HepG2 (cell line): ENCODE measurements around the gene AHR. TPM values are rescaled to one million over a fixed set of nuclear protein-coding genes. Genes with fewer than 3 reads are reported as not detected.

Experiments used
- ATAC-seq: fragments of 200-7000 bp; cut with Tn5 transposase; 3 replicates; pipeline ENCODE4 v1.9.1; 2020; ENCODE audit warnings: mild to moderate bottlenecking, moderate library complexity
- BruUV-seq: library from RNA; stranded (reverse); fragments of 400-500 nt; replicated peaks from 2 replicates; lab custom pipeline; 2021; lab: Mats Ljungman, UMichigan
- CTCF ChIA-PET: fragments of 300-600 bp; formaldehyde crosslinking; extraction: SDS; loops from one replicate; lab custom pipeline; 2021; ENCODE audit warnings: low total read pairs, inconsistent platforms, low intra/inter-chr PET ratio; lab: Yijun Ruan, JAX
- POLR2A ChIA-PET: fragments of 350-600 bp; sonication (Branson Sonifier 250); formaldehyde crosslinking; loops from one replicate; lab custom pipeline; 2020; ENCODE audit warnings: antibody characterized with exemption, inconsistent platforms; lab: Yijun Ruan, JAX
- DNase-seq: peaks from one replicate; pipeline ENCODE4 v3.0.0-alpha.2; 2015; ENCODE audit warnings: low spot score
- FAIRE-seq: peaks from 3 replicates; lab custom pipeline; 2011; peaks lifted over from hg19 to GRCh38; lab: Jason Lieb, UNC
- H2AFZ ChIP-seq: one replicate; pipeline ENCODE4 v1.6.1; 2011; ENCODE audit warnings: low read length, inconsistent platforms
- H3K27ac ChIP-seq: fragments of 300-600 bp; 3 replicates; pipeline ENCODE4 v1.8.0; 2011; ENCODE audit warnings: mixed run types, mild to moderate bottlenecking, mixed read lengths, low read length, inconsistent platforms; ENCODE audit not compliant: insufficient read depth; ENCODE audit errors: extremely low read length
- H3K27me3 ChIP-seq, 2 experiments: fragments of 200-600 bp in 1 of 2; 2 replicates in 1 of 2; 3 replicates in 1 of 2; pipeline versions ENCODE4 v1.6.0 to v1.8.0; 2011; ENCODE audit warnings: low read length in 2 of 2, mild to moderate bottlenecking in 2 of 2, moderate library complexity in 2 of 2, inconsistent platforms in 1 of 2; ENCODE audit not compliant: insufficient read depth in 2 of 2, control insufficient read depth in 1 of 2
- H3K36me3 ChIP-seq, 2 experiments: fragments of 200-600 bp in 1 of 2; replicated peaks in 1 of 2; 2 replicates in 1 of 2; 3 replicates in 1 of 2; pipeline versions ENCODE4 v1.5.1 to v1.8.0; 2011; ENCODE audit warnings: low read length in 2 of 2, inconsistent platforms in 1 of 2; ENCODE audit not compliant: insufficient read depth in 2 of 2, control insufficient read depth in 1 of 2
- H3K4me1 ChIP-seq: 2 replicates; pipeline ENCODE4 v1.5.1; 2012; ENCODE audit warnings: low read length, inconsistent platforms; ENCODE audit not compliant: insufficient read depth
- H3K4me2 ChIP-seq: 2 replicates; pipeline ENCODE4 v1.6.0; 2011; ENCODE audit warnings: low read depth, low read length, inconsistent platforms
- H3K4me3 ChIP-seq, 3 experiments: fragments of 200-600 bp in 1 of 3; sonication (generic), shearing (Covaris generic) in 1 of 3; replicated peaks in 1 of 3; 2 replicates each; pipeline ENCODE4 v1.5.1; 2011 to 2016; ENCODE audit warnings: low read length in 3 of 3, inconsistent platforms in 2 of 3, low read depth in 2 of 3, mild to moderate bottlenecking in 2 of 3, control low read depth in 1 of 3, mixed read lengths in 1 of 3; ENCODE audit not compliant: insufficient read depth in 1 of 3
- H3K79me2 ChIP-seq: one replicate; pipeline ENCODE4 v1.6.1; 2011; ENCODE audit warnings: low read length, inconsistent platforms; ENCODE audit not compliant: insufficient read depth
- H3K9ac ChIP-seq: 2 replicates; pipeline ENCODE4 v1.6.0; 2011; ENCODE audit warnings: mild to moderate bottlenecking, low read depth, low read length, inconsistent platforms; ENCODE audit not compliant: insufficient read depth
- H3K9me3 ChIP-seq: 2 replicates; pipeline ENCODE4 v1.5.1; 2012; ENCODE audit warnings: mild to moderate bottlenecking, low read length
- H4K20me1 ChIP-seq: 2 replicates; pipeline ENCODE4 v1.6.0; 2011; ENCODE audit warnings: inconsistent platforms, mild to moderate bottlenecking, low read length, moderate library complexity; ENCODE audit not compliant: insufficient read depth
- KDM2A ChIP-seq: sonication (generic); formaldehyde crosslinking; IDR thresholded peaks from 2 replicates; pipeline ENCODE4 v1.4.0; 2020; ENCODE audit warnings: low read depth, missing genetic modification reagents, borderline replicate concordance
- MEIS2 ChIP-seq: sonication (generic); formaldehyde crosslinking; IDR thresholded peaks from 2 replicates; pipeline ENCODE4 v1.9.0; 2021; ENCODE audit warnings: mild to moderate bottlenecking, missing genetic modification reagents
- RBFOX2 ChIP-seq: fragments of 200-400 bp; formaldehyde crosslinking; IDR thresholded peaks from 2 replicates; pipeline ENCODE4 v1.6.1; 2017; ENCODE audit warnings: low read depth, mild to moderate bottlenecking, low read length
- RXRB ChIP-seq: IDR thresholded peaks from 2 replicates; pipeline ENCODE4 v1.6.1; 2016; ENCODE audit warnings: borderline replicate concordance, missing genetic modification reagents, missing compliant biosample characterization
- SNRNP70 ChIP-seq: fragments of 200-400 bp; formaldehyde crosslinking; IDR thresholded peaks from 2 replicates; pipeline ENCODE4 v1.6.1; 2017; ENCODE audit warnings: mild to moderate bottlenecking, low read depth, low read length, moderate library complexity
- WIZ ChIP-seq: sonication (generic); formaldehyde crosslinking; IDR thresholded peaks from 2 replicates; pipeline ENCODE4 v1.5.1; 2020; ENCODE audit warnings: mild to moderate bottlenecking, missing genetic modification reagents
- ZFY ChIP-seq: sonication (generic); formaldehyde crosslinking; IDR thresholded peaks from 2 replicates; pipeline ENCODE4 v1.4.0; 2020; ENCODE audit warnings: missing genetic modification reagents
- ZNF709 ChIP-seq: sonication (generic); formaldehyde crosslinking; IDR thresholded peaks from 2 replicates; pipeline ENCODE4 v1.5.0; 2020; ENCODE audit warnings: mild to moderate bottlenecking, missing genetic modification reagents
- ZNF782 ChIP-seq: sonication (generic); formaldehyde crosslinking; IDR thresholded peaks from 2 replicates; pipeline ENCODE4 v1.4.0; 2020; ENCODE audit warnings: missing genetic modification reagents, mild to moderate bottlenecking, borderline replicate concordance
- ZSCAN22 ChIP-seq: sonication (generic); formaldehyde crosslinking; IDR thresholded peaks from 2 replicates; pipeline ENCODE4 v1.4.0; 2020; ENCODE audit warnings: mild to moderate bottlenecking, missing genetic modification reagents
- WGBS: methylation state at CpG from one replicate; pipeline ENCODE4 v1.1.6; 2017; ENCODE audit warnings: low lambda C conversion rate; 5-methylcytosine and 5-hydroxymethylcytosine counted together
- in situ Hi-C: cut with HindIII; loops from 2 replicates; pipeline ENCODE4 v1.10.0; 2017; ENCODE audit warnings: low pct_unique_long_range_greater_than_20kb; ENCODE audit not compliant: extremely low pct_ligation_motif_present
- intact Hi-C: fragments of 100-400 bp; cut with micrococcal nuclease; formaldehyde crosslinking; loops from one replicate; pipeline ENCODE4 v1.10.0; 2022; ENCODE audit not compliant: unreplicated experiment
- polyA plus RNA-seq, 8 experiments: library from polyadenylated mRNA; depleted of rRNA in 3 of 8; stranded (reverse) in 7 of 8; unstranded in 1 of 8; fragments of >200 nt; fragmentation: Illumina TruSeq in 4 of 8; extraction: Trizol in 4 of 8; gene quantifications; 2 replicates each; pipeline versions ENCODE4 v1.2.1 to v1.2.3, GENCODE V29; 2011 to 2016; ENCODE audit warnings: low read depth in 4 of 8, missing spikeins in 1 of 8, mixed read lengths in 1 of 8; ENCODE audit not compliant: insufficient read depth in 1 of 8
- total RNA-seq, 5 experiments: library from RNA; depleted of rRNA; stranded (reverse); fragments of >200 nt; fragmentation: Illumina TruSeq; extraction: Trizol; gene quantifications; 2 replicates each; pipeline ENCODE4 v1.2.3, GENCODE V29; 2016; ENCODE audit warnings: low read depth in 1 of 5

The AHR gene
- total and polyA plus RNA-seq, 2 of the 13 experiments (the other 11 are each of a cell fraction or from before 2014, with no cell fraction given), result 9.0 to 31.3 TPM

DNA sequence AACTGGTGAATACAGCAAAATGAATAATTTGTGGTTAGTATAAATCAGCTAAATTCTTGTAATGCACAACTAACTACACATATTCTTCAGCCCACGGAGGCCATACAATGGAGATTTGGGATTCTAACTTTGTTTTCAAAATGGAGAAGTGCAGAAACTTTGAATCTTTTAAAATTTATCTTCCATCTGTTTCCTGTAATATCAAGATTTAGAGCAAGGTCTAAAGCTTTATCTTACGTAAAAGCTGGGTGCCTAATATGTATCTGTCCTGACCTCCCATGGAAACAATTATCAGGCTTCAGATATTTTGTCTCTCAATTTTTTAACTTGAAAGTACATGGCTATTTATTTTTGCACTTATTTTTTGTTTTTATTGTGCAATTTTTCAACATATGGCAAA lies 5.0 kb upstream of the AHR start:
- FAIRE-seq, result no peak
- POLR2A ChIA-PET, result no interaction called here
- intact Hi-C loops, result no loop called here

DNA sequence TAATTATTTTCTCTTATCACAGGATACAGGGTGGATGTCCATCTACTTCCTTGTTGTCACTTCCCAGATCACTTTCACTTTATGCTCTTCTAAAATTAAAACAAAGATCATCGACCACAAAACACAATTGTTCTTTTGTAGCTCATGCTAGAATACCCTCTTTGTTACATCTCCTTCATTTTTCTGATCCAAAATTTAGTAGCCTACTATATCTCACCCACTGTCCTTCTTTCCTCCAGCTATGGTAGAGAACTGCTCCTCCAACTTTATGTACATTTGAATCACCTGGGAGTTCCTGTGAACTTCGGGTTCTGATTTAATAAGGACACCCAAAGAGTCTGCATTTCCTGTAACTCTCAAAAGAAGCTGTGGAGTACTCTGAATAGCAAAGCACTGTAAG lies 1.2 kb upstream of the AHR start:
- in situ Hi-C loops (no loop called here), intact Hi-C loops (no loop called here)
- FAIRE-seq, result no peak
- Histone ChIP-seq H3K4me2 (peak overlapping the region; percentile 79), H3K36me3 (no peaks in the 10 kb centered on the region), H3K9ac (no peak overlapping the region), H2AFZ (peak overlapping the region; percentile 43), H3K4me1 (peaks cover 15% of the 10 kb centered on the region), H3K79me2 (peaks cover 34% of the 10 kb centered on the region), H3K4me3 (no peak overlapping the region; a peak in 1 of 6 replicates), H4K20me1 (peaks cover 30% of the 10 kb centered on the region), H3K27me3 (peaks cover 0 to 2% of the 10 kb centered on the region in 2 experiments; a peak in 1 of 5 replicates), H3K9me3 (no peaks in the 10 kb centered on the region), H3K27ac (no peak overlapping the region)
- POLR2A ChIA-PET, result interaction anchor here (1.1 to 3.2 kb wide), 4 partner anchors 11 to 307 kb away, joined by 3 to 20 read pairs (median 10); no protein-coding TSS in a partner anchor
- DNase-seq, result no peak
- TSS peak; percentile 80 for BruUV-seq
- CTCF ChIA-PET, result no interaction called here
- ATAC-seq, result no peak
- 48% methylated on average over 2 of the region's 2 CpGs for WGBS
- TF ChIP-seq RBFOX2 (0 out of 2 replicates have a peak, but pooled peaks have one; percentile 23), SNRNP70 (no peak)

More for the DNA sequence above, 5.0 kb upstream of the AHR start:
- no peaks in the 10 kb centered on the region for H3K79me2 ChIP-seq
- no peak overlapping the region for H2AFZ ChIP-seq
- H4K20me1 ChIP-seq, result no peaks in the 10 kb centered on the region
- H3K36me3 ChIP-seq, result no peaks in the 10 kb centered on the region
- DNase-seq (no peak), ATAC-seq (no peak)
- TF ChIP-seq ZNF782 (CRISPR knock-in tag), result no peak
- no peak for TF ChIP-seq KDM2A (CRISPR knock-in tag)
- no peak for TF ChIP-seq RXRB (CRISPR knock-in tag)
- no peak for TF ChIP-seq ZSCAN22 (CRISPR knock-in tag)
- TF ChIP-seq WIZ (CRISPR knock-in tag), result no peak
- TF ChIP-seq ZFY (CRISPR knock-in tag), result no peak
- TF ChIP-seq MEIS2 (CRISPR knock-in tag), result no peak
- TF ChIP-seq ZNF709 (CRISPR knock-in tag), result no peak
- no peaks in the 10 kb centered on the region for H3K9me3 ChIP-seq
- H3K27me3 ChIP-seq, result no peaks in the 10 kb centered on the region
- peaks cover 15% of the 10 kb centered on the region for H3K4me1 ChIP-seq
- no peak overlapping the region for H3K9ac ChIP-seq
- BruUV-seq, result no TSS peak
- no peak overlapping the region for H3K4me2 ChIP-seq
- no peak overlapping the region for H3K27ac ChIP-seq
- in situ Hi-C loops, result no loop called here
- CTCF ChIA-PET, result no interaction called here
- 97% methylated on average over 2 of the region's 2 CpGs for WGBS
- no peak overlapping the region for H3K4me3 ChIP-seq
